ENCODE results near the gene ALDH3A1. TPM values are rescaled to one million over a fixed set of nuclear protein-coding genes. Genes with fewer than 3 reads are reported as not detected.

ALDH3A1 gene
- polyA plus RNA-seq, 1 donor from 2014 or later = 0.10 TPM

GRCh38 chr17:19724501-19725420 lies 23.3 kb downstream of the ALDH3A1 start:
- no peaks in the 10 kb centered on the region for H3K79me2 ChIP-seq (replicated peaks; ENCODE audit: insufficient read depth, low read length)
- H3K27ac ChIP-seq (ENCODE audit: low read length) = no peak overlapping the region
- H3K4me2 ChIP-seq (ENCODE audit: low read length) = no peak overlapping the region
- no peaks in the 10 kb centered on the region for H3K27me3 ChIP-seq (ENCODE audit: insufficient read depth, low read depth, low read length)
- no peaks in the 10 kb centered on the region for H3F3A ChIP-seq (ENCODE audit: insufficient read depth, low read length, poor library complexity, severe bottlenecking)
- no peaks in the 10 kb centered on the region for H3K36me3 ChIP-seq (ENCODE audit: insufficient read depth, low read length)
- no peak overlapping the region for H3K4me3 ChIP-seq (ENCODE audit: low read length)
- no peaks in the 10 kb centered on the region for H4K20me1 ChIP-seq (ENCODE audit: insufficient read depth)
- no peak overlapping the region for H3K9ac ChIP-seq (ENCODE audit: low read length)
- no peak overlapping the region for H2AFZ ChIP-seq (ENCODE audit: low read depth, low read length)
- no peaks in the 10 kb centered on the region for H3K9me3 ChIP-seq (ENCODE audit: low read length)
- TF ChIP-seq REST (IDR thresholded peaks at IDR 0.05; ENCODE audit: borderline replicate concordance) (no peak), SMC3 (conservative IDR thresholded peaks at IDR 0.05; ENCODE audit: poor library complexity) (no peak), CTCF (IDR thresholded peaks at IDR 0.05; ENCODE audit: poor library complexity, severe bottlenecking) (no peak), POLR2AphosphoS5 (IDR thresholded peaks at IDR 0.05) (no peak), TAF1 (IDR thresholded peaks at IDR 0.05; ENCODE audit: low read depth) (no peak), RAD21 (conservative IDR thresholded peaks at IDR 0.05) (no peak)
- no peaks in the 10 kb centered on the region for H3K9me2 ChIP-seq (ENCODE audit: insufficient read depth, low read length)

- H3K4me3 ChIP-seq (ENCODE audit: low read length) = no peak overlapping the region
- H3K27ac ChIP-seq (ENCODE audit: low read length) = no peak overlapping the region
- no peak overlapping the region for H3K9ac ChIP-seq (ENCODE audit: low read length)
These were observed 24.1 kb downstream of the ALDH3A1 start for GRCh38 chr17:19723964-19724363.

More at GRCh38 chr17:19723964-19724363, 24.1 kb downstream of the ALDH3A1 start:
- no peaks in the 10 kb centered on the region for H3K36me3 ChIP-seq (ENCODE audit: insufficient read depth, low read length)
- H3K9me3 ChIP-seq (ENCODE audit: low read length) = no peaks in the 10 kb centered on the region
- no peaks in the 10 kb centered on the region for H3K9me2 ChIP-seq (ENCODE audit: insufficient read depth, low read length)
- TF ChIP-seq EP300 (conservative IDR thresholded peaks at IDR 0.05; ENCODE audit: poor library complexity, severe bottlenecking) = no peak
- H3K27me3 ChIP-seq (ENCODE audit: insufficient read depth, low read depth, low read length) = no peaks in the 10 kb centered on the region
- no peaks in the 10 kb centered on the region for H3K79me2 ChIP-seq (replicated peaks; ENCODE audit: insufficient read depth, low read length)
- no peaks in the 10 kb centered on the region for H4K20me1 ChIP-seq (ENCODE audit: insufficient read depth)
- H3F3A ChIP-seq (ENCODE audit: insufficient read depth, low read length, poor library complexity, severe bottlenecking) = no peaks in the 10 kb centered on the region
- no peak overlapping the region for H3K4me2 ChIP-seq (ENCODE audit: low read length)
- H2AFZ ChIP-seq (ENCODE audit: low read depth, low read length) = no peak overlapping the region
